Keratinocyte (primary cell): ENCODE data around the gene PRKAG2.
"Not testable (repeated sequence)": the region's sequence is repeated elsewhere in the genome, so short reads cannot be mapped to it uniquely, and the experiment has no call there.

Experiments
- EZH2 ChIP-seq: IDR thresholded peaks from one replicate; pipeline ENCODE4 v1.6.1; 2012; ENCODE audit warnings: inconsistent platforms, mild to moderate bottlenecking, low read length, moderate library complexity
- TF ChIP-seq, protein P1 (sequence below), 3 experiments: IDR thresholded peaks in 1 of 3; conservative IDR thresholded peaks in 1 of 3; optimal IDR thresholded peaks in 1 of 3; 2 replicates in 2 of 3; 3 replicates in 1 of 3; pipeline versions ENCODE3 to v1.5.1; 2011; ENCODE audit warnings: low read length in 3 of 3, mild to moderate bottlenecking in 3 of 3, moderate library complexity in 2 of 3, control low read depth in 1 of 3, inconsistent platforms in 1 of 3; ENCODE audit not compliant: insufficient read depth in 2 of 3; ENCODE audit errors: extremely low read depth in 1 of 3

DNA sequence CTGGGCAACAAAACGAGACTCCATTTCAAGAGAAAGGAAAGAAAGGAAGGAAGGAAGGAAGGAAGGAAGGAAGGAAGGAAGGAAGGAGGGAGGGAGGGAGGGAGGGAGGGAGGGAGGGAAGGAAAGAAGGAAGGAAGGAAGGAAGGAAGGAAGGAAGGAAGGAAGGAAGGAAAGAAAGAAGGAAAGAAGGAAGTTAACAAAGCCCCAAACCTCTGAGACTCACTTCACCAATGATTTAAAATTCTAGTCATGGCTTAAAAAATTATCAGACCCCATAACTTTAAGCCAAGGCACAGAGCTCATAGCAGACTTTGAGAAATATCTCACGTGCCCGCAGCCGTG, 94.7 kb downstream of the PRKAG2 start:
- TF ChIP-seq, protein P1, sequence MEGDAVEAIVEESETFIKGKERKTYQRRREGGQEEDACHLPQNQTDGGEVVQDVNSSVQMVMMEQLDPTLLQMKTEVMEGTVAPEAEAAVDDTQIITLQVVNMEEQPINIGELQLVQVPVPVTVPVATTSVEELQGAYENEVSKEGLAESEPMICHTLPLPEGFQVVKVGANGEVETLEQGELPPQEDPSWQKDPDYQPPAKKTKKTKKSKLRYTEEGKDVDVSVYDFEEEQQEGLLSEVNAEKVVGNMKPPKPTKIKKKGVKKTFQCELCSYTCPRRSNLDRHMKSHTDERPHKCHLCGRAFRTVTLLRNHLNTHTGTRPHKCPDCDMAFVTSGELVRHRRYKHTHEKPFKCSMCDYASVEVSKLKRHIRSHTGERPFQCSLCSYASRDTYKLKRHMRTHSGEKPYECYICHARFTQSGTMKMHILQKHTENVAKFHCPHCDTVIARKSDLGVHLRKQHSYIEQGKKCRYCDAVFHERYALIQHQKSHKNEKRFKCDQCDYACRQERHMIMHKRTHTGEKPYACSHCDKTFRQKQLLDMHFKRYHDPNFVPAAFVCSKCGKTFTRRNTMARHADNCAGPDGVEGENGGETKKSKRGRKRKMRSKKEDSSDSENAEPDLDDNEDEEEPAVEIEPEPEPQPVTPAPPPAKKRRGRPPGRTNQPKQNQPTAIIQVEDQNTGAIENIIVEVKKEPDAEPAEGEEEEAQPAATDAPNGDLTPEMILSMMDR (optimal IDR thresholded peaks at IDR 0.05 in 1 of 3, IDR thresholded peaks at IDR 0.05 in 1 of 3, conservative IDR thresholded peaks at IDR 0.05 in 1 of 3; ENCODE audit: extremely low read depth in 1 of 3, insufficient read depth in 2 of 3, low read length in 3 of 3): not testable (repeated sequence)
- TF ChIP-seq EZH2: not testable (repeated sequence)
